HEK293 (cell line): ENCODE results near the gene HYPK.

ENCODE experiments used
- BCL11A ChIP-seq: fragments of 450-650 bp; formaldehyde crosslinking; IDR thresholded peaks from 2 replicates; pipeline ENCODE4 v1.5.1; 2016; ENCODE audit warnings: low read depth, missing biosample characterization, missing genetic modification characterization
- HOXA7 ChIP-seq: sonication (generic); formaldehyde crosslinking; IDR thresholded peaks from 2 replicates; pipeline ENCODE4 v1.8.1; 2022; ENCODE audit warnings: missing genetic modification reagents, borderline replicate concordance
- KLF1 ChIP-seq: fragments of 450-650 bp; formaldehyde crosslinking; IDR thresholded peaks from 2 replicates; pipeline ENCODE4 v1.5.1; 2016; ENCODE audit warnings: missing biosample characterization, missing genetic modification characterization
- MEIS1 ChIP-seq: sonication (generic); formaldehyde crosslinking; IDR thresholded peaks from 2 replicates; pipeline ENCODE4 v1.8.1; 2022; ENCODE audit warnings: missing genetic modification reagents, mild to moderate bottlenecking, borderline replicate concordance
- MYNN ChIP-seq: fragments of 450-650 bp; formaldehyde crosslinking; IDR thresholded peaks from 2 replicates; pipeline ENCODE4 v1.5.1; 2016; ENCODE audit warnings: missing biosample characterization, missing genetic modification characterization, borderline replicate concordance
- RBAK ChIP-seq: fragments of 450-650 bp; formaldehyde crosslinking; IDR thresholded peaks from 2 replicates; pipeline ENCODE4 v1.5.1; 2016; ENCODE audit warnings: missing biosample characterization, missing genetic modification characterization
- SCRT2 ChIP-seq: fragments of 450-650 bp; formaldehyde crosslinking; IDR thresholded peaks from 2 replicates; pipeline ENCODE4 v1.5.1; 2016; ENCODE audit warnings: missing biosample characterization, missing genetic modification characterization
- SP3 ChIP-seq: fragments of 450-650 bp; formaldehyde crosslinking; IDR thresholded peaks from 2 replicates; pipeline ENCODE4 v1.5.1; 2016; ENCODE audit warnings: missing biosample characterization, missing genetic modification characterization
- TRIM28 ChIP-seq: IDR thresholded peaks from 2 replicates; pipeline ENCODE4 v1.6.1; 2011; ENCODE audit warnings: low read length, control low read depth, borderline replicate concordance
- YY1 ChIP-seq: fragments of 450-650 bp; formaldehyde crosslinking; IDR thresholded peaks from 2 replicates; pipeline ENCODE4 v1.5.1; 2018; ENCODE audit warnings: missing biosample characterization, missing genetic modification characterization
- ZBTB1 ChIP-seq: fragments of 450-650 bp; formaldehyde crosslinking; IDR thresholded peaks from 2 replicates; pipeline ENCODE4 v1.5.1; 2016; ENCODE audit warnings: missing biosample characterization, missing genetic modification characterization
- ZIC2 ChIP-seq: fragments of 450-650 bp; formaldehyde crosslinking; IDR thresholded peaks from 2 replicates; pipeline ENCODE4 v1.5.1; 2016; ENCODE audit warnings: missing biosample characterization, missing genetic modification characterization
- ZNF138 ChIP-seq: fragments of 450-650 bp; formaldehyde crosslinking; IDR thresholded peaks from 2 replicates; pipeline ENCODE4 v1.5.1; 2016; ENCODE audit warnings: missing biosample characterization, missing genetic modification characterization, borderline replicate concordance
- ZNF155 ChIP-seq: fragments of 450-650 bp; formaldehyde crosslinking; IDR thresholded peaks from 2 replicates; pipeline ENCODE4 v1.5.1; 2016; ENCODE audit warnings: missing biosample characterization, missing genetic modification characterization
- ZNF184 ChIP-seq: fragments of 450-650 bp; IDR thresholded peaks from 2 replicates; pipeline ENCODE4 v1.5.1; 2018; ENCODE audit warnings: missing biosample characterization, mild to moderate bottlenecking, missing genetic modification characterization
- ZNF211 ChIP-seq: fragments of 450-650 bp; formaldehyde crosslinking; IDR thresholded peaks from 2 replicates; pipeline ENCODE4 v1.5.1; 2016; ENCODE audit warnings: low read depth, missing biosample characterization, missing genetic modification characterization
- ZNF350 ChIP-seq: fragments of 450-650 bp; formaldehyde crosslinking; IDR thresholded peaks from 2 replicates; pipeline ENCODE4 v1.5.0; 2017; ENCODE audit warnings: missing biosample characterization, mild to moderate bottlenecking, missing genetic modification characterization
- ZNF37A ChIP-seq: fragments of 450-650 bp; IDR thresholded peaks from 2 replicates; pipeline ENCODE4 v1.5.1; 2018; ENCODE audit warnings: missing biosample characterization, missing genetic modification characterization
- ZNF423 ChIP-seq: fragments of 450-650 bp; formaldehyde crosslinking; IDR thresholded peaks from 2 replicates; pipeline ENCODE4 v1.5.1; 2016; ENCODE audit warnings: missing biosample characterization, missing genetic modification characterization
- ZNF548 ChIP-seq: fragments of 450-650 bp; formaldehyde crosslinking; IDR thresholded peaks from 2 replicates; pipeline ENCODE4 v1.5.1; 2016; ENCODE audit warnings: missing biosample characterization, missing genetic modification characterization
- ZNF660 ChIP-seq: fragments of 450-650 bp; IDR thresholded peaks from 2 replicates; pipeline ENCODE4 v1.5.1; 2018; ENCODE audit warnings: missing biosample characterization, mild to moderate bottlenecking, missing genetic modification characterization
- ZNF76 ChIP-seq: fragments of 450-650 bp; formaldehyde crosslinking; IDR thresholded peaks from 2 replicates; pipeline ENCODE4; 2016; ENCODE audit warnings: low read depth, missing biosample characterization, missing genetic modification characterization, borderline replicate concordance
- ZNF776 ChIP-seq: fragments of 450-650 bp; formaldehyde crosslinking; IDR thresholded peaks from 2 replicates; pipeline ENCODE4 v1.5.0; 2017; ENCODE audit warnings: missing biosample characterization, missing genetic modification characterization, borderline replicate concordance
- ZNF843 ChIP-seq: fragments of 450-650 bp; formaldehyde crosslinking; IDR thresholded peaks from 2 replicates; pipeline ENCODE4 v1.5.1; 2016; ENCODE audit warnings: missing biosample characterization, missing genetic modification characterization
- TF ChIP-seq, protein P1 (sequence below): sonication (generic); formaldehyde crosslinking; IDR thresholded peaks from 2 replicates; pipeline ENCODE4 v1.8.1; 2022; ENCODE audit warnings: mild to moderate bottlenecking, moderate library complexity, missing genetic modification reagents
- TF ChIP-seq, protein P2 (sequence below): fragments of 450-650 bp; formaldehyde crosslinking; IDR thresholded peaks from 2 replicates; pipeline ENCODE4 v1.5.1; 2017; ENCODE audit warnings: missing biosample characterization, missing genetic modification characterization
- TF ChIP-seq, protein P3 (sequence below): fragments of 450-650 bp; formaldehyde crosslinking; IDR thresholded peaks from 2 replicates; pipeline ENCODE4 v1.5.1; 2016; ENCODE audit warnings: missing biosample characterization, missing genetic modification characterization
- TF ChIP-seq, protein P4 (sequence below): fragments of 450-650 bp; formaldehyde crosslinking; IDR thresholded peaks from 2 replicates; pipeline ENCODE4 v1.5.0; 2017; ENCODE audit warnings: missing biosample characterization, missing genetic modification characterization, borderline replicate concordance
- TF ChIP-seq, protein P5 (sequence below): fragments of 450-650 bp; formaldehyde crosslinking; IDR thresholded peaks from 2 replicates; pipeline ENCODE4 v1.5.1; 2016; ENCODE audit warnings: missing biosample characterization, missing genetic modification characterization

The HYPK gene

DNA sequence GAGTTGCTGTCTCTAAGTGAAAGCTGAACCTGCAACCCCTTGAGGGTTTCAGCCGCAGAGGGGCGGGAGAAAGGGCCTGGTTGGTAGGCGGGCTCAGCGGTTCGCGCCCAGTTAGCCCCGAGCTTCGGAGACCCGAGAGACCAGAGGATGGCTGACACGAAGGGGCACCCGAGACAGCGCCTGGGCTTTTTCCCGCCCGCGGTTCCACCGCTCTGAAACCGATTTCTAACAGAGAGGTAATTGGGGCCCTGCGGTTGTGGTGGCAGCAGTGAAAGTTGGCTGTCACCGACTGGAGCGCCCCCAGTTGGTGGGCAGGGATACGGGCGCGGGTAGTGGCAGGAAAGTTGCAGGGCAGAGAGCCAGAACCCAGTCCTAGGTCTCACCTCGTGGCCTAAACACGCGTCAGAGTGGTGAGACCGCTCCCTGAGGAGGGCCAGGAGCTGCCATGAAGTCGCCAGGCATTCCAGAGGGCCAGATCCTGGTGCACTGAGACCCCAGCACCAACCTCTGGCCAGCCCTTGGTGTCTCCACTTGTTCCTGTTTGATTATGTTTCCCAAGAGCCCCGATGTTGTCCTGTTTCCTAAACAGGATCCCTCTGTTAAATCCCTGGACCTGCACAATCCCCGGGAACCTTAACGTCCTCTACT is 23.0 kb upstream of the HYPK start (continued):
- peak; percentile 36; the same call in 1 of the 2 replicates for TF ChIP-seq YY1 (tag by site-specific recombination)
- no peak for TF ChIP-seq KLF1 (tag by site-specific recombination)
- no peak for TF ChIP-seq ZNF776 (tag by site-specific recombination)
- TF ChIP-seq ZNF37A (tag by site-specific recombination): no peak
- no peak for TF ChIP-seq ZNF350 (tag by site-specific recombination)
- TF ChIP-seq MYNN (tag by site-specific recombination): no peak
- TF ChIP-seq HOXA7 (CRISPR knock-in tag): no peak
- TF ChIP-seq, protein P1, sequence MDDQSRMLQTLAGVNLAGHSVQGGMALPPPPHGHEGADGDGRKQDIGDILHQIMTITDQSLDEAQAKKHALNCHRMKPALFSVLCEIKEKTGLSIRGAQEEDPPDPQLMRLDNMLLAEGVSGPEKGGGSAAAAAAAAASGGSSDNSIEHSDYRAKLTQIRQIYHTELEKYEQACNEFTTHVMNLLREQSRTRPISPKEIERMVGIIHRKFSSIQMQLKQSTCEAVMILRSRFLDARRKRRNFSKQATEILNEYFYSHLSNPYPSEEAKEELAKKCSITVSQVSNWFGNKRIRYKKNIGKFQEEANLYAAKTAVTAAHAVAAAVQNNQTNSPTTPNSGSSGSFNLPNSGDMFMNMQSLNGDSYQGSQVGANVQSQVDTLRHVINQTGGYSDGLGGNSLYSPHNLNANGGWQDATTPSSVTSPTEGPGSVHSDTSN (CRISPR knock-in tag): no peak
- TF ChIP-seq ZNF843 (tag by site-specific recombination): peak; percentile 51; the same call in 1 of the 2 replicates
- TF ChIP-seq, protein P2, sequence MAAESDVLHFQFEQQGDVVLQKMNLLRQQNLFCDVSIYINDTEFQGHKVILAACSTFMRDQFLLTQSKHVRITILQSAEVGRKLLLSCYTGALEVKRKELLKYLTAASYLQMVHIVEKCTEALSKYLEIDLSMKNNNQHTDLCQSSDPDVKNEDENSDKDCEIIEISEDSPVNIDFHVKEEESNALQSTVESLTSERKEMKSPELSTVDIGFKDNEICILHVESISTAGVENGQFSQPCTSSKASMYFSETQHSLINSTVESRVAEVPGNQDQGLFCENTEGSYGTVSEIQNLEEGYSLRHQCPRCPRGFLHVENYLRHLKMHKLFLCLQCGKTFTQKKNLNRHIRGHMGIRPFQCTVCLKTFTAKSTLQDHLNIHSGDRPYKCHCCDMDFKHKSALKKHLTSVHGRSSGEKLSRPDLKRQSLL (tag by site-specific recombination): no peak
- no peak for TF ChIP-seq ZNF76 (tag by site-specific recombination)
- TF ChIP-seq ZNF423: no peak
- TF ChIP-seq SCRT2 (tag by site-specific recombination): no peak
- no peak for TF ChIP-seq TRIM28
- TF ChIP-seq, protein P3, sequence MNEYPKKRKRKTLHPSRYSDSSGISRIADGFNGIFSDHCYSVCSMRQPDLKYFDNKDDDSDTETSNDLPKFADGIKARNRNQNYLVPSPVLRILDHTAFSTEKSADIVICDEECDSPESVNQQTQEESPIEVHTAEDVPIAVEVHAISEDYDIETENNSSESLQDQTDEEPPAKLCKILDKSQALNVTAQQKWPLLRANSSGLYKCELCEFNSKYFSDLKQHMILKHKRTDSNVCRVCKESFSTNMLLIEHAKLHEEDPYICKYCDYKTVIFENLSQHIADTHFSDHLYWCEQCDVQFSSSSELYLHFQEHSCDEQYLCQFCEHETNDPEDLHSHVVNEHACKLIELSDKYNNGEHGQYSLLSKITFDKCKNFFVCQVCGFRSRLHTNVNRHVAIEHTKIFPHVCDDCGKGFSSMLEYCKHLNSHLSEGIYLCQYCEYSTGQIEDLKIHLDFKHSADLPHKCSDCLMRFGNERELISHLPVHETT (tag by site-specific recombination): no peak
- no peak for TF ChIP-seq RBAK (tag by site-specific recombination)
- TF ChIP-seq BCL11A: no peak
- no peak; the same call in 1 of the 2 replicates for TF ChIP-seq SP3
- TF ChIP-seq MEIS1 (CRISPR knock-in tag): no peak
- TF ChIP-seq ZNF660 (tag by site-specific recombination): peak; percentile 46; the same call in 1 of the 2 replicates
- TF ChIP-seq, protein P4, sequence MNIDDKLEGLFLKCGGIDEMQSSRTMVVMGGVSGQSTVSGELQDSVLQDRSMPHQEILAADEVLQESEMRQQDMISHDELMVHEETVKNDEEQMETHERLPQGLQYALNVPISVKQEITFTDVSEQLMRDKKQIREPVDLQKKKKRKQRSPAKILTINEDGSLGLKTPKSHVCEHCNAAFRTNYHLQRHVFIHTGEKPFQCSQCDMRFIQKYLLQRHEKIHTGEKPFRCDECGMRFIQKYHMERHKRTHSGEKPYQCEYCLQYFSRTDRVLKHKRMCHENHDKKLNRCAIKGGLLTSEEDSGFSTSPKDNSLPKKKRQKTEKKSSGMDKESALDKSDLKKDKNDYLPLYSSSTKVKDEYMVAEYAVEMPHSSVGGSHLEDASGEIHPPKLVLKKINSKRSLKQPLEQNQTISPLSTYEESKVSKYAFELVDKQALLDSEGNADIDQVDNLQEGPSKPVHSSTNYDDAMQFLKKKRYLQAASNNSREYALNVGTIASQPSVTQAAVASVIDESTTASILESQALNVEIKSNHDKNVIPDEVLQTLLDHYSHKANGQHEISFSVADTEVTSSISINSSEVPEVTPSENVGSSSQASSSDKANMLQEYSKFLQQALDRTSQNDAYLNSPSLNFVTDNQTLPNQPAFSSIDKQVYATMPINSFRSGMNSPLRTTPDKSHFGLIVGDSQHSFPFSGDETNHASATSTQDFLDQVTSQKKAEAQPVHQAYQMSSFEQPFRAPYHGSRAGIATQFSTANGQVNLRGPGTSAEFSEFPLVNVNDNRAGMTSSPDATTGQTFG (tag by site-specific recombination): no peak
- no peak for TF ChIP-seq ZNF184 (tag by site-specific recombination)
- TF ChIP-seq ZBTB1 (tag by site-specific recombination): no peak
- TF ChIP-seq ZNF155 (tag by site-specific recombination): no peak
- TF ChIP-seq ZIC2 (tag by site-specific recombination): peak; percentile 47
- TF ChIP-seq ZNF211 (tag by site-specific recombination): no peak
- no peak for TF ChIP-seq ZNF548 (tag by site-specific recombination)
- no peak for TF ChIP-seq ZNF138 (tag by site-specific recombination)
- TF ChIP-seq, protein P5, sequence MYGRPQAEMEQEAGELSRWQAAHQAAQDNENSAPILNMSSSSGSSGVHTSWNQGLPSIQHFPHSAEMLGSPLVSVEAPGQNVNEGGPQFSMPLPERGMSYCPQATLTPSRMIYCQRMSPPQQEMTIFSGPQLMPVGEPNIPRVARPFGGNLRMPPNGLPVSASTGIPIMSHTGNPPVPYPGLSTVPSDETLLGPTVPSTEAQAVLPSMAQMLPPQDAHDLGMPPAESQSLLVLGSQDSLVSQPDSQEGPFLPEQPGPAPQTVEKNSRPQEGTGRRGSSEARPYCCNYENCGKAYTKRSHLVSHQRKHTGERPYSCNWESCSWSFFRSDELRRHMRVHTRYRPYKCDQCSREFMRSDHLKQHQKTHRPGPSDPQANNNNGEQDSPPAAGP (tag by site-specific recombination): no peak
